Esophagus muscularis mucosa (tissue), 4 donors: ENCODE measurements around the gene IRF8. TPM values are rescaled to one million over a fixed set of nuclear protein-coding genes. Genes with fewer than 3 reads are reported as not detected.

ENCODE experiments used
- DNase-seq: peaks from one replicate; pipeline ENCODE4 v3.0.0-alpha.2; 2017; ENCODE audit errors: extremely low spot score
- H3K27ac ChIP-seq, 4 donors: fragments of 200-600 bp; sonication (generic); replicated peaks in 1 of 4; 1 replicate in 3 of 4; 2 replicates in 1 of 4; pipeline ENCODE4 v1.5.1; 2016 to 2019; ENCODE audit warnings: mild to moderate bottlenecking in 1 of 4
- H3K27me3 ChIP-seq, 4 donors: fragments of 200-600 bp; sonication (generic); one replicate each; pipeline versions ENCODE4 v1.5.1 to v1.6.0; 2016 to 2019
- H3K36me3 ChIP-seq, 4 donors: fragments of 200-600 bp; sonication (generic); one replicate each; pipeline ENCODE4 v1.5.1; 2016 to 2019
- H3K4me1 ChIP-seq, 4 donors: fragments of 200-600 bp; sonication (generic); one replicate each; pipeline ENCODE4 v1.5.1; 2016 to 2019
- H3K4me3 ChIP-seq, 4 donors: fragments of 200-600 bp; sonication (generic); 1 replicate in 2 of 4; 2 replicates in 2 of 4; pipeline ENCODE4 v1.5.1; 2016 to 2019; ENCODE audit warnings: mild to moderate bottlenecking in 4 of 4, moderate library complexity in 1 of 4
- H3K9me3 ChIP-seq, 4 donors: fragments of 200-600 bp; sonication (generic); 1 replicate in 3 of 4; 2 replicates in 1 of 4; pipeline ENCODE4 v1.5.1; 2016 to 2019
- CTCF ChIP-seq, 3 experiments: fragments of 200-600 bp in 2 of 3; fragments of 450-650 bp in 1 of 3; sonication (generic) in 2 of 3; IDR thresholded peaks; one replicate each; pipeline ENCODE4 v1.5.1; 2017 to 2019; ENCODE audit warnings: antibody characterized with exemption in 3 of 3, mild to moderate bottlenecking in 2 of 3, moderate library complexity in 1 of 3
- EP300 ChIP-seq: sonication (generic); formaldehyde crosslinking; IDR thresholded peaks from one replicate; pipeline ENCODE4 v1.6.1; 2017; ENCODE audit warnings: antibody characterized with exemption
- POLR2A ChIP-seq: fragments of 450-650 bp; IDR thresholded peaks from one replicate; pipeline ENCODE4 v1.6.1; 2017; ENCODE audit warnings: antibody characterized with exemption, moderate library complexity, mild to moderate bottlenecking, low read depth
- POLR2AphosphoS5 ChIP-seq, 2 donors: sonication (generic); formaldehyde crosslinking; IDR thresholded peaks; one replicate each; pipeline ENCODE4 v1.6.1; 2017; ENCODE audit warnings: antibody characterized with exemption in 2 of 2
- WGBS: methylation state at CpG from one replicate; pipeline ENCODE4 v1.1.5; 2018; 5-methylcytosine and 5-hydroxymethylcytosine counted together
- intact Hi-C: fragments of 100-400 bp; cut with DNase I; formaldehyde crosslinking; loops from one replicate; pipeline ENCODE4 v1.15.1; 2023
- total RNA-seq, 4 donors: library from RNA; depleted of rRNA; stranded (reverse); fragments of >200 nt; gene quantifications; one replicate each; pipeline versions ENCODE4 v1.1.0 to v1.2.1, GENCODE V29; 2016

Gene IRF8, protein sequence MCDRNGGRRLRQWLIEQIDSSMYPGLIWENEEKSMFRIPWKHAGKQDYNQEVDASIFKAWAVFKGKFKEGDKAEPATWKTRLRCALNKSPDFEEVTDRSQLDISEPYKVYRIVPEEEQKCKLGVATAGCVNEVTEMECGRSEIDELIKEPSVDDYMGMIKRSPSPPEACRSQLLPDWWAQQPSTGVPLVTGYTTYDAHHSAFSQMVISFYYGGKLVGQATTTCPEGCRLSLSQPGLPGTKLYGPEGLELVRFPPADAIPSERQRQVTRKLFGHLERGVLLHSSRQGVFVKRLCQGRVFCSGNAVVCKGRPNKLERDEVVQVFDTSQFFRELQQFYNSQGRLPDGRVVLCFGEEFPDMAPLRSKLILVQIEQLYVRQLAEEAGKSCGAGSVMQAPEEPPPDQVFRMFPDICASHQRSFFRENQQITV
- 10 to 100 TPM in 2 of 4 donors, 1 to 10 TPM in 2; 5.1 to 12.9 (median 10.4) TPM for total RNA-seq

DNA sequence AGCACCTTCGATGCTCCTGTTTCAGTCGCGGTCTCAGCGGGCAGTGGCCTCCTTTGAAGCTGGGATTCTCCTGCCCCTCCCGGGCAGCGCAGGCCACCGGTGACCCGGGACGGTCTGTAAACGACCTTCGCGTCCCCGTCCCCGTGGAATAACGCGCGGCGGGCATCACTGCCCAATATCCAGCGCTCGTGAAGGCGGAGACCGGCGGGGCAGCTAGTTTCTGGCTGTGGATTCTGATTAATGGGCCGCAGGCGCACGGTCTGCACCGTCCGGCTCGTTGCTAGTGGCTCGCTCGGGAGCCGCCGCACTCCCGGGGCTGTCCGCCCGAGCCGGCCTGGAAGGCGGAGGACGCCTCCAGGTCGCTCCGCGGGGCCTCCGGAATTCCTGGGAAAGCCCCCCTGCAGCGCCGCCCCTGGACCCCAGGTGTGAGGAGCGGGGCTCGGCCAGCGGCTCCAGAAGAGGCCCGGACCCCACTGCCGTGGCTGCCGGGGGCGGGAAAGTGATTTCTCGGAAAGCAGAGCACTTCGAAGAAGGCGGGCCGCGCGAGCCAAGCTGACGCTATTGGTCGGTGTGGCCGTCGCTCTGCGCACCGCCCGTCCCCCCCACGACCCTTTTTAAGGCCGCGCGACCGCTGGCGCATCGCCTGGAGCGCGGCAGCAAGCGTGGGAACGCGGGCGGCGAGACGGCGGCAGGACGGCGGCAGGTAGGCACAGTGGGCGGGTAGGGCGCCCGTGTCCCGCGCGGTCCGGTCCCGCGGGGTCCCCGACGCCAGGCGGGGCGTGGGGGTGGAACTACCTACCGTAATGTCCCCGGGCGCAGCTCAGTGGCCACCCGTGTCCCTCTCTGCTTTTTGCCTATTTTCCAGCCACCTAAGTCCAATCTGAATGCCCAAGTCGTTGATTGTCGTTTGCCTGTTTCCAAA lies at the start of gene IRF8:
Gene IRF8, plus strand, starts transcription at position 642 of the 922 bp plus-strand sequence. CDS start 3,854 bp downstream, outside the sequence.
- Histone ChIP-seq H3K4me1 (peaks cover 11 to 25% (median 16%) of the 10 kb centered on the region in 4 donors), H3K9me3 (no peaks in the 10 kb centered on the region), H3K4me3 (peak within 1 kb of the TSS; percentile 61 to 85 (median 70)), H3K36me3 (no peaks in the 10 kb centered on the region), H3K27me3 (peaks cover 0 to 24% (median 0%) of the 10 kb centered on the region in 4 donors), H3K27ac (peak within 1 kb of the TSS; percentile 59 to 77 (median 68))
- 5% methylated on average over 11 of the region's 102 CpGs for WGBS
- DNase-seq: peak; percentile 94
- intact Hi-C loops: no loop called here
- TF ChIP-seq POLR2AphosphoS5 (IDR thresholded peaks at IDR 0.05): peak; percentile 52 to 67
- TF ChIP-seq POLR2A: no peak

- intact Hi-C loops: no loop called here
- H3K9me3 ChIP-seq: no peaks in the 10 kb centered on the region
- no peak overlapping the region for H3K4me3 ChIP-seq
- H3K27ac ChIP-seq: no peak overlapping the region
- TF ChIP-seq EP300 (no peak), POLR2AphosphoS5 (IDR thresholded peaks at IDR 0.05) (no peak), CTCF (IDR thresholded peaks at IDR 0.05) (no peak), POLR2A (no peak)
- peaks cover 0 to 17% (median 0%) of the 10 kb centered on the region in 4 donors for H3K27me3 ChIP-seq
- 88% methylated on average over 8 of the region's 8 CpGs for WGBS
- H3K36me3 ChIP-seq: no peaks in the 10 kb centered on the region
- DNase-seq: no peak
- peaks cover 0 to 10% (median 10%) of the 10 kb centered on the region in 4 donors for H3K4me1 ChIP-seq
Measured at GRCh38 chr16:85849388-85849787, 49.6 kb upstream of the IRF8 start.

DNA sequence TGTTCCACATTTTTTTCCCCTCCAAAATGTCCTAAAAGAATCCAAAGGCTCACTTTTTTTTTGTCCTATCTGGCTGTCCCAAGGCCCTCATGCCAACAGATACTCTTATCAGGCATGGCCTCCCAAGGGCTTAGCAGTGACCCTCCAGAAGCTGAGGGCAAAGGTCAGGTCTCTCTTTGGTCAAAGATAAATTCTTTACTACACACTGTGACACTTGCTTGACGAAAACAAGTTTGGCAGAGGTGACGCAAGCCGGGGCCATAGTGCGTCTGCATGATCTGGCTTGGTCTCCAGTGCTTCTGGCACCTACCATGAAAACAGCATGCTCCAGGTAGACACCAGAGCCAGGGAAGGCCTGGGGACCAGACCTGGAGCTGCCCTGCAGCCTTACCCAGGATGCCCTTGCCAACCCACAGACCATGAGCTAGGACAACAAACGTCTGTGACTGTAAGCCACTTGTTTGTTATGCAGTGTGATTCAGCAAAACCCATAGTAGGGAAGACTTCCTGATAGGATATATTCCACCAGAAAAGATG lies 48.5 kb upstream of the IRF8 start:
- no peak for TF ChIP-seq CTCF (IDR thresholded peaks at IDR 0.05)
- Histone ChIP-seq H3K36me3 (no peaks in the 10 kb centered on the region), H3K9me3 (no peaks in the 10 kb centered on the region), H3K27me3 (peaks cover 0 to 17% (median 0%) of the 10 kb centered on the region in 4 donors), H3K27ac (no peak overlapping the region), H3K4me3 (no peak overlapping the region), H3K4me1 (peaks cover 0 to under 1% (median under 1%) of the 10 kb centered on the region in 4 donors)
- intact Hi-C loops: no loop called here
- 44% methylated on average over 1 of the region's 5 CpGs for WGBS
- no peak for DNase-seq

- DNase-seq: no peak
- H3K4me3 ChIP-seq: no peak overlapping the region
- WGBS: 75% methylated on average over 15 of the region's 15 CpGs
- H3K4me1 ChIP-seq: no peaks in the 10 kb centered on the region
- TF ChIP-seq CTCF (IDR thresholded peaks at IDR 0.05) (no peak), POLR2A (no peak), EP300 (no peak), POLR2AphosphoS5 (IDR thresholded peaks at IDR 0.05) (no peak)
- no peaks in the 10 kb centered on the region for H3K9me3 ChIP-seq
- no peaks in the 10 kb centered on the region for H3K36me3 ChIP-seq
- intact Hi-C loops: no loop called here
- H3K27ac ChIP-seq: no peak overlapping the region
- H3K27me3 ChIP-seq: peaks cover 0 to 16% (median 0%) of the 10 kb centered on the region in 4 donors
Measured at GRCh38 chr16:85851034-85851785, 47.8 kb upstream of the IRF8 start.
